Thyroid gland (tissue), 4 donors: Measurements from ENCODE around the gene CFAP221. TPM values are rescaled to one million over a fixed set of nuclear protein-coding genes. Genes with fewer than 3 reads are reported as not detected.

Source experiments
- DNase-seq, 2 donors: peaks; one replicate each; pipeline ENCODE4 v3.0.0-alpha.2; 2019
- H3K27ac ChIP-seq, 3 donors: fragments of 200-600 bp; sonication (generic); 1 replicate in 2 of 3; 2 replicates in 1 of 3; pipeline ENCODE4 v1.5.1; 2016 to 2019; ENCODE audit warnings: mild to moderate bottlenecking in 1 of 3, moderate library complexity in 1 of 3
- H3K27me3 ChIP-seq: fragments of 200-600 bp; sonication (generic); one replicate; pipeline ENCODE4 v1.5.1; 2019
- H3K36me3 ChIP-seq, 2 donors: fragments of 200-600 bp; sonication (generic); one replicate each; pipeline ENCODE4 v1.5.1; 2016 to 2019
- H3K4me1 ChIP-seq, 2 donors: fragments of 200-600 bp; sonication (generic); one replicate each; pipeline ENCODE4 v1.5.1; 2017 to 2019
- H3K4me3 ChIP-seq, 3 donors: fragments of 200-600 bp; sonication (generic); replicated peaks in 1 of 3; 1 replicate in 2 of 3; 2 replicates in 1 of 3; pipeline ENCODE4 v1.5.1; 2016; ENCODE audit warnings: mild to moderate bottlenecking in 1 of 3
- H3K9me3 ChIP-seq: fragments of 200-600 bp; sonication (generic); one replicate; pipeline ENCODE4 v1.5.1; 2017
- POLR2A ChIP-seq, 2 donors: fragments of 450-650 bp; IDR thresholded peaks; one replicate each; pipeline ENCODE4 v1.6.1; 2017; ENCODE audit warnings: antibody characterized with exemption in 2 of 2, mild to moderate bottlenecking in 2 of 2, moderate library complexity in 1 of 2
- WGBS, 2 donors: methylation state at CpG; one replicate each; pipeline ENCODE4 v1.1.5; 2017; 5-methylcytosine and 5-hydroxymethylcytosine counted together
- intact Hi-C: fragments of 100-400 bp; cut with DNase I; formaldehyde crosslinking; loops from one replicate; pipeline ENCODE4 v1.15.1; 2023
- total RNA-seq, 4 donors: library from RNA; depleted of rRNA; stranded (reverse); fragments of >200 nt; gene quantifications; one replicate each; pipeline ENCODE4 v1.2.3, GENCODE V29; 2016
- TF ChIP-seq, protein P1 (sequence below), 6 experiments: fragments of 200-600 bp in 3 of 6; fragments of 450-650 bp in 3 of 6; sonication (generic) in 3 of 6; IDR thresholded peaks; one replicate each; pipeline ENCODE4 v1.5.1; 2016 to 2019; ENCODE audit warnings: antibody characterized with exemption in 6 of 6, mild to moderate bottlenecking in 2 of 6, inconsistent platforms in 1 of 6, moderate library complexity in 1 of 6

The CFAP221 gene
- total RNA-seq, 4 donors from 2014 or later, result 1.6 to 13.1 (median 9.7) TPM

DNA sequence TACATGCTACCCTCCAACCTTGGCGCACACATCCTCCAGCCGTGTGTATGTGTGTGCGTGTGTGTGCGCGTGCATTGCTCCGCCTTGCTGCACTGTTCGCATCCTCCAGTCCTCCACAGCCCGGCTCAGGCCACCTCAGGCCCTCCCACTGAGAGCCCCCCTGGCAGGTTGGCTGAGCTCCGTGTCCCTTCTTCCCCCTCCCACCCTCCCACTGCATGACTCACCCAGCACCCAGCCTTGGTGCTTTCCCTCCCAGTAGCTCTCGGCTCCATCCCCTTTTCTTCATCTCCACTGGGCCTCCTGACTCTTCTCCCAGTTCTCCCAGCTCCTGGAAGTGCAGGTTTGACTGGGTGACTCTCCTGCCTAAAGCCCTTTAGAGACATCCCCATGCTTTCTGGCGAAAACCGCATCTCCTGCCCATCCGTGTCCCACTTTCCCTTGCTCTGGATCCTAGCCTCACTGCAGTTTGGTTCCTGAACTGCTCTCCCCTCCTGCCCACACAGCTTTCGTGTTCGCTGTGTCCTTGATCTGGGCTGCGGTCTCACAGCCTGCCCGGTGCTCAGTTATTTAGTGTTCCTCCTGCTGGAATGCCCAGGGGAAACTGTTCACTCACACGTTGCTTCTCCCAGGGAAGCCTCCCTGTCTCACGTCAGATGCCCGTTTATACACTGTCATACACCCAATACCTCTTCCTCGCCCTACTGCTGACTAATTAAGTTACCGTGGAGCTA lies 139.6 kb downstream of the CFAP221 start:
- H3K9me3 ChIP-seq, result no peaks in the 10 kb centered on the region
- no peaks in the 10 kb centered on the region for H3K36me3 ChIP-seq
- no peak for DNase-seq
- intact Hi-C loops, result no loop called here
- no peak overlapping the region for H3K27ac ChIP-seq
- peaks cover 8 to 10% of the 10 kb centered on the region in 2 donors for H3K4me1 ChIP-seq
- no peaks in the 10 kb centered on the region for H3K27me3 ChIP-seq
- no peak for TF ChIP-seq POLR2A (IDR thresholded peaks at IDR 0.05)
- TF ChIP-seq, protein P1, sequence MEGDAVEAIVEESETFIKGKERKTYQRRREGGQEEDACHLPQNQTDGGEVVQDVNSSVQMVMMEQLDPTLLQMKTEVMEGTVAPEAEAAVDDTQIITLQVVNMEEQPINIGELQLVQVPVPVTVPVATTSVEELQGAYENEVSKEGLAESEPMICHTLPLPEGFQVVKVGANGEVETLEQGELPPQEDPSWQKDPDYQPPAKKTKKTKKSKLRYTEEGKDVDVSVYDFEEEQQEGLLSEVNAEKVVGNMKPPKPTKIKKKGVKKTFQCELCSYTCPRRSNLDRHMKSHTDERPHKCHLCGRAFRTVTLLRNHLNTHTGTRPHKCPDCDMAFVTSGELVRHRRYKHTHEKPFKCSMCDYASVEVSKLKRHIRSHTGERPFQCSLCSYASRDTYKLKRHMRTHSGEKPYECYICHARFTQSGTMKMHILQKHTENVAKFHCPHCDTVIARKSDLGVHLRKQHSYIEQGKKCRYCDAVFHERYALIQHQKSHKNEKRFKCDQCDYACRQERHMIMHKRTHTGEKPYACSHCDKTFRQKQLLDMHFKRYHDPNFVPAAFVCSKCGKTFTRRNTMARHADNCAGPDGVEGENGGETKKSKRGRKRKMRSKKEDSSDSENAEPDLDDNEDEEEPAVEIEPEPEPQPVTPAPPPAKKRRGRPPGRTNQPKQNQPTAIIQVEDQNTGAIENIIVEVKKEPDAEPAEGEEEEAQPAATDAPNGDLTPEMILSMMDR (IDR thresholded peaks at IDR 0.05), result no peak
- no peak overlapping the region for H3K4me3 ChIP-seq
- WGBS, 2 donors, result 76 to 78% methylated on average over 22 of the region's 22 CpGs

DNA sequence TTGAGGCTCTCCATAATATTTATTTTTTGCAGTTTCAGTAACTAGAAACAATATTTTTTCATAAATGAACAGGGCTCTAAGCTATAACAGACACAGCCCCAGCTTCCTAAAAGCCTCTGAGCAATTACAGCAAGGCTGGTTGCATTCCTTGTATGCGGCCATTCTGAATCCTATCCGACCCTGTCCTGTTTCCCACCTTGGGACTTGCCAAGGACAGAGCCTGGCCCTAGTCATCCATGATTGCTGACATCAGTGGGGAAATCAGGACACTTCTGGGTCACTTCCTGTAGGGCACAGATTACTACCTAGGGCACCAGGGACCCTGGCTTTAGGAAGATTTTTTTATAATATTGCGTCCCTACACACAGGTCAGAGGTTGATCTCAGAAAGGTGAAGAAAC lies 140.3 kb downstream of the CFAP221 start:
- TF ChIP-seq, protein P1 (IDR thresholded peaks at IDR 0.05), result no peak
- no peak for TF ChIP-seq POLR2A (IDR thresholded peaks at IDR 0.05)
- Histone ChIP-seq H3K27me3 (no peaks in the 10 kb centered on the region), H3K4me1 (peaks cover 8 to 9% of the 10 kb centered on the region in 2 donors), H3K4me3 (no peak overlapping the region), H3K36me3 (no peaks in the 10 kb centered on the region), H3K9me3 (no peaks in the 10 kb centered on the region), H3K27ac (no peak overlapping the region)
- no peak for DNase-seq
- WGBS, 2 donors, result 85 to 87% methylated on average over 3 of the region's 3 CpGs
- intact Hi-C loops, result no loop called here

DNA sequence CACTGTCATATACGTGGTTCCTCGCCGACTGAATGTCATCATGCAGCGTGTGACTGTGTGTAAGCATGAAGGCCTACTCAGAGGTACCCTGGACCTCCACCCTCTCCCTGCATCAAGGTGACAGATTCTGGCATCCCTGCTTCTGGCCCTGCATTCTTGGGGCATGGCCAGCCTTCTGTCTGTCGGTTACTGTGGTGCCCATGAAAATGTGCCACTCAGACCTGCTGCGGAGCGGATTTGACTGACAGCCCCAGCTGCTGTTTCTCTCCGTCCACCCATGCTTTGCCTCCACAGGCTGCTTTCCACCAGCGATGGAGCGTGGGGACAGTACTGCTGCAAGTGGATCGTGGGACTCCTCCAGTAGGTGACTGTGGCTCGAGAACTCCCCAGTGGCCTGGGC lies 144.4 kb downstream of the CFAP221 start:
- Histone ChIP-seq H3K4me3 (no peak overlapping the region), H3K27ac (no peak overlapping the region), H3K4me1 (no peaks in the 10 kb centered on the region), H3K27me3 (no peaks in the 10 kb centered on the region), H3K36me3 (no peaks in the 10 kb centered on the region), H3K9me3 (no peaks in the 10 kb centered on the region)
- intact Hi-C loops, result no loop called here
- WGBS, 2 donors, result 94 to 95% methylated on average over 12 of the region's 12 CpGs
- TF ChIP-seq POLR2A (IDR thresholded peaks at IDR 0.05), result no peak
- TF ChIP-seq, protein P1 (IDR thresholded peaks at IDR 0.05), result no peak
- DNase-seq, result no peak

DNA sequence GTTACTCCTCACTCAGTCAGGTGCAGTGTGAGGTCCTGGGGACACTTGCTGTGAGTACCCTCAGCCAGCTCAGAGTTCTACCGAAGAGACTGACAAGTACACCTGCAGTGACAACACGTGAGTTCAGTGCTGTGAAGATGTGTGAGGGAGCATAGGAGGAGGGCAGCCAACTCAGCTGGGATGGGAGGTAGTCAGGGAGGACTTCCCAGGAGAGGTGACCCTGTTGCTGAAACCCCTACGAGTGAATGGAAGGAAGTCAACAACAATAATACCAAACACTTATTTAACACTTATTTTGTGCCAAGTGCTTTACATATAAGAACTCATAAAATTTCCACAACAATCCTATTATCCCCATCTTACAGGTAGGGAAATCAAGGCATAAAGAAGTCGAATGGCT lies 145.0 kb downstream of the CFAP221 start:
- 82 to 84% methylated on average over 4 of the region's 4 CpGs for WGBS, 2 donors
- Histone ChIP-seq H3K36me3 (no peaks in the 10 kb centered on the region), H3K4me1 (peaks cover under 1% of the 10 kb centered on the region in 2 donors), H3K9me3 (no peaks in the 10 kb centered on the region), H3K4me3 (no peak overlapping the region), H3K27ac (no peak overlapping the region), H3K27me3 (no peaks in the 10 kb centered on the region)
- intact Hi-C loops, result no loop called here
- TF ChIP-seq, protein P1 (IDR thresholded peaks at IDR 0.05), result no peak
- TF ChIP-seq POLR2A (IDR thresholded peaks at IDR 0.05), result no peak
- no peak for DNase-seq

DNA sequence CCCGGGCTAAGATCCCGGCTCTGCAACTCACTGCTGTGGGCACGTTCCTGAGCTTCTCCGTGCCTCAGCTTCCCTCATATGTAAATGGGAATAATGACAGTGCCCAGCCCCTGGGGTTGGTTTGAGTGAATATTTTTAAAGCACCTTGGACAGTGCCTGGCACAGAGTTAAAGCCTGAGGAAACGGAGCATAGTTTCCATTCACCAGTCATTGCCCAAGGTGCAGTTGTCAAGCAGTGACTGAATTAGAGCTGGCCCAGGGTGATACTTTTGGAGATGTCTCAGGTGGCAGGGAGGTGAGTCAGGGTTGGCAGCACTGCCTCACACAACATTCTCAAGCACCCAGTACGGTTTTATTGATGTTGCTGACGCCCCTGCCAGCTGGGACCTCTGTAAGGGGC lies 146.9 kb downstream of the CFAP221 start:
- Histone ChIP-seq H3K36me3 (no peaks in the 10 kb centered on the region), H3K9me3 (no peaks in the 10 kb centered on the region), H3K27me3 (no peaks in the 10 kb centered on the region), H3K4me3 (no peak overlapping the region), H3K27ac (no peak overlapping the region), H3K4me1 (peaks cover 8 to 20% of the 10 kb centered on the region in 2 donors)
- DNase-seq, result no peak
- no peak for TF ChIP-seq POLR2A (IDR thresholded peaks at IDR 0.05)
- intact Hi-C loops, result loop anchor here (10.0 kb wide), 1 partner anchor 134 kb away; no protein-coding TSS in a partner anchor
- WGBS, 2 donors, result 72 to 75% methylated on average over 6 to 7 of the region's 7 CpGs
